Measurements from ENCODE around the gene EIF3I. TPM values are rescaled to one million over a fixed set of nuclear protein-coding genes. Genes with fewer than 3 reads are reported as not detected.
A peak's percentile ranks its signal among the peaks of the same experiment; 100 is the strongest.

The EIF3I gene
- total RNA-seq, 1 donor from 2014 or later = 143 TPM

GRCh38 chr1:32223683-32224082 is 1.5 kb downstream of the EIF3I start:
- H3K27ac Mint-ChIP-seq = peak overlapping the region; percentile 71
- peaks cover 12% of the 10 kb centered on the region for H3K36me3 Mint-ChIP-seq (ENCODE audit: insufficient read depth)
- DNase-seq (ENCODE audit: low spot score, unreplicated experiment) = no peak
- H3K4me1 Mint-ChIP-seq (ENCODE audit: low read depth) = peaks cover 22% of the 10 kb centered on the region
- TF ChIP-seq, protein P1, sequence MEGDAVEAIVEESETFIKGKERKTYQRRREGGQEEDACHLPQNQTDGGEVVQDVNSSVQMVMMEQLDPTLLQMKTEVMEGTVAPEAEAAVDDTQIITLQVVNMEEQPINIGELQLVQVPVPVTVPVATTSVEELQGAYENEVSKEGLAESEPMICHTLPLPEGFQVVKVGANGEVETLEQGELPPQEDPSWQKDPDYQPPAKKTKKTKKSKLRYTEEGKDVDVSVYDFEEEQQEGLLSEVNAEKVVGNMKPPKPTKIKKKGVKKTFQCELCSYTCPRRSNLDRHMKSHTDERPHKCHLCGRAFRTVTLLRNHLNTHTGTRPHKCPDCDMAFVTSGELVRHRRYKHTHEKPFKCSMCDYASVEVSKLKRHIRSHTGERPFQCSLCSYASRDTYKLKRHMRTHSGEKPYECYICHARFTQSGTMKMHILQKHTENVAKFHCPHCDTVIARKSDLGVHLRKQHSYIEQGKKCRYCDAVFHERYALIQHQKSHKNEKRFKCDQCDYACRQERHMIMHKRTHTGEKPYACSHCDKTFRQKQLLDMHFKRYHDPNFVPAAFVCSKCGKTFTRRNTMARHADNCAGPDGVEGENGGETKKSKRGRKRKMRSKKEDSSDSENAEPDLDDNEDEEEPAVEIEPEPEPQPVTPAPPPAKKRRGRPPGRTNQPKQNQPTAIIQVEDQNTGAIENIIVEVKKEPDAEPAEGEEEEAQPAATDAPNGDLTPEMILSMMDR (IDR thresholded peaks at IDR 0.05; ENCODE audit: unreplicated experiment) = no peak
- H3K9me3 Mint-ChIP-seq (ENCODE audit: low read depth) = no peaks in the 10 kb centered on the region
- H3K27me3 Mint-ChIP-seq = no peaks in the 10 kb centered on the region
- peak overlapping the region; percentile 98 for H3K4me3 Mint-ChIP-seq (ENCODE audit: low read depth)

- Mint-ChIP-seq H3K4me3 (ENCODE audit: low read depth) (peak overlapping the region; percentile 60), H3K9me3 (ENCODE audit: low read depth) (no peaks in the 10 kb centered on the region), H3K27me3 (no peaks in the 10 kb centered on the region), H3K27ac (peak overlapping the region; percentile 71), H3K36me3 (ENCODE audit: insufficient read depth) (peaks cover 14% of the 10 kb centered on the region), H3K4me1 (ENCODE audit: low read depth) (peaks cover 22% of the 10 kb centered on the region)
- no peak for DNase-seq (ENCODE audit: low spot score, unreplicated experiment)
- TF ChIP-seq, protein P1 (IDR thresholded peaks at IDR 0.05; ENCODE audit: unreplicated experiment) = no peak
Observed at GRCh38 chr1:32224285-32224684, 2.1 kb downstream of the EIF3I start.

DNA sequence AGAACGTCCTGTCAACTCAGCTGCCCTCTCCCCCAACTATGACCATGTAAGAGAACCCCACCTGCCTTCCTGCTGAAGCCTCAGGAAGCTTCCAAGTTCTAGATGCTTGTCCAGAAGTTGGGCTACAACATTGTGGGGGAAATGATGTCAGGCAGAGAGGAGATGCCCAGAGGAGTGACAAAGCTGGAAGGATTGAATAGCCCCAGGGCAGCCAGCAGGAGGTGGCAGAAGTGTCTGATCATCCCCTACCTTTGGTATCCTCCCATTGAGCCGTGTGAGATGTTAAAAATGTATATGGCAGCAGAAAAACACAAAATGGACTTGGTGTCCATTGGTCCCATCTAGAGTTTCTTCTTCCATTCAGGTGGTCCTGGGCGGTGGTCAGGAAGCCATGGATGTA is 6.6 kb downstream of the EIF3I start:
- H3K36me3 Mint-ChIP-seq (ENCODE audit: insufficient read depth) = peaks cover 15% of the 10 kb centered on the region
- H3K27me3 Mint-ChIP-seq = no peaks in the 10 kb centered on the region
- H3K4me3 Mint-ChIP-seq (ENCODE audit: low read depth) = no peak overlapping the region
- no peak for DNase-seq (ENCODE audit: low spot score, unreplicated experiment)
- no peak overlapping the region for H3K27ac Mint-ChIP-seq
- H3K4me1 Mint-ChIP-seq (ENCODE audit: low read depth) = peaks cover 3% of the 10 kb centered on the region
- no peaks in the 10 kb centered on the region for H3K9me3 Mint-ChIP-seq (ENCODE audit: low read depth)
- TF ChIP-seq, protein P1 (IDR thresholded peaks at IDR 0.05; ENCODE audit: unreplicated experiment) = no peak

DNA sequence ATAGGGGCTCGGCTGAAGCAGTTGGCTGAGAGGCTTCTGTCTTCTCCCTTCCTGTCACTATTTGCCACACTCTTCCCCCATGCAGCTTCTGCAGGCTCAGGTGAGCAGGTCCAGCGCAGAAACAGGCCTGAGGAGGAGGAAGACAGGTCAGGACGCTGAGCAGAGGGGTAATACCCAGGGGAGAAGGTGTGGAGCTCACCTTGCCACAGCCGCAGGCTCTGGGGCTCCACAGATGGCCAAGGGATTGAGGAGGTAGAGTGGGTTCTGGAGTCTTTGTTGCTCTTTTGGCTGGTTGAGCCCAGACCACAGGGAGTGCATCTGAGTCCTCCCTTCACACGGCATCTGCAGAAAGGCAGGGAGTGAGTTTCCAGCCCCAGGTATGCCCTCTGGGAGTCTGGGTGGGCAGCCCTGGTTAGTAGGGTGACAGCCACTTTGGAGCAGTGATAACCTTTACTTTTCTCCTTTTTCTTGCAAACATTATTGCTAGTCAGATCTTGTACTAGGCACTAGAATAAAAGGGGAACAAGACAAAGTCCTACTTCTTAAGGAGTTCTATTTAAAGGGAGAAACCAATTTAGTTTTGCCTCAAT is 9.7 kb downstream of the EIF3I start:
- TF ChIP-seq, protein P1 (IDR thresholded peaks at IDR 0.05; ENCODE audit: unreplicated experiment) = no peak
- Mint-ChIP-seq H3K36me3 (ENCODE audit: insufficient read depth) (peaks cover 15% of the 10 kb centered on the region), H3K27ac (no peak overlapping the region), H3K4me3 (ENCODE audit: low read depth) (no peak overlapping the region), H3K4me1 (ENCODE audit: low read depth) (peaks cover 2% of the 10 kb centered on the region), H3K9me3 (ENCODE audit: low read depth) (no peaks in the 10 kb centered on the region), H3K27me3 (no peaks in the 10 kb centered on the region)
- no peak for DNase-seq (ENCODE audit: low spot score, unreplicated experiment)

GRCh38 chr1:32232558-32233304 is 10.5 kb downstream of the EIF3I start:
- H3K9me3 Mint-ChIP-seq (ENCODE audit: low read depth) = no peaks in the 10 kb centered on the region
- H3K27me3 Mint-ChIP-seq = no peaks in the 10 kb centered on the region
- no peak for DNase-seq (ENCODE audit: low spot score, unreplicated experiment)
- H3K36me3 Mint-ChIP-seq (ENCODE audit: insufficient read depth) = peaks cover 15% of the 10 kb centered on the region
- TF ChIP-seq, protein P1 (IDR thresholded peaks at IDR 0.05; ENCODE audit: unreplicated experiment) = no peak
- H3K27ac Mint-ChIP-seq = no peak overlapping the region
- no peak overlapping the region for H3K4me3 Mint-ChIP-seq (ENCODE audit: low read depth)
- peaks cover 2% of the 10 kb centered on the region for H3K4me1 Mint-ChIP-seq (ENCODE audit: low read depth)
